ENCODE results near the gene DDX41.

Gene DDX41

DNA sequence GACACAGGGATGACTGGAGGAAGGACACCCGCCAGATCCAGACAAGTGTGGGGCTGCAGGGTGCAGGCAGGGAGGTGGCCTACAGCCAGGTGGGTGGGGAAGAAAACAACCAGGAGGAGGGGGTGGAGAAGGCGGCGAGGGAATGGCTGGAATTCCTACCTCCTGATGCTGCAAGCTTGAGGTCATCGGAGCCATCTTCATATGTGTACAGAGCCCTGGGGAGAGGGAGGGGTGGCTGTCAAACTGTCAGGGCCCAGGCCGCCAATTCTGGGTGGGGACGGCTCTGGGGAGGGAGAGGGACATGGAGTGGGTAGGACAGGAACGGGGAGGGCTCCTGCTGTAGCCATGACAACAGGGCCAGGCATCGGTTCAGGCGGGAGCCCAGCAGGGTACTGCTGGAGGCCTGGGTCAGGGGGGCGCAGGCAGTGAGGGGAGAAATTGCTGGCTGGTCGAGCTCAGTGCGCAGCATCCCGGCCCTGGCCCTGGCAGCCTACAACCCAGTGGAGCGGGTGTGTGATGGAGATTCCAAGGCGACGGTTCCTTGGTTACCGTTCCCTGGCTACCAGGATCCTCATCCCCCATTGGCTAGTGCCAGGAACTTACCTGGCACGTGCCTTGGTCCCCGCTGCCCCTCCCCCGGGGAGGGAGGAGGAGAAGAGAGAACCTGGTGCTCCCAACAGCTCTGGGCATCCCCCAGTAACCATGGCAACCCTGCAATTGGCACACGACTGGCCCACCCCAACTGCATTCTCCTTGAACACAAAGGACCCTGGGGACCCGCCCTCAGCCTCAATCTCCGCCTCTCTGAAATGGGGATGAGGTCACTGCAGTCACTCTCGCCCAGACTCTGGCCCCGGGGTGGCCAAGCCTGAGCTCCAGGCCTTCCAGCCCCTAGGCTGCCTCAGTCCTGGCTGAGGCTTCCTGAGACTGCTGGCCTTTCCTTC lies 47.8 kb downstream of the DDX41 start:
- no peak for DNase-seq (ENCODE audit: low read depth in 2 of 2)

DNA sequence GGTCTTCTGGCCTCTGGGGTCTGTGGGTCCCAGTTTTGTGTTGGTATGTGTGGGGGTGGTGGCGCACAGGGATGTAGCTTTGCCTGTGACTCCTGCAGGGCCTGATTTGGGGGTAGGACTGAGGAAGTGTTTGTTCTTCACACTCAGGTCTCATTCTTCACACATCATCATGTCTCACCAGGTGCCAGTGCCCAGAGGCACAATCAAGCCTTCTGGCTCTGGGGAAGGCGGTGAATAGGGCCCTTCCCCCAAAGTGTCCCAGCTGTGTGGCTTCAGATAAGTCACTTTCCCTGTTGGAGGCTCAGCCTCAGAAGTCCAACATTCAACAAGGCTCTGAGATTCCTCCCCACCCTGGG lies 48.5 kb downstream of the DDX41 start:
- DNase-seq (ENCODE audit: low read depth in 2 of 2): no peak

DNA sequence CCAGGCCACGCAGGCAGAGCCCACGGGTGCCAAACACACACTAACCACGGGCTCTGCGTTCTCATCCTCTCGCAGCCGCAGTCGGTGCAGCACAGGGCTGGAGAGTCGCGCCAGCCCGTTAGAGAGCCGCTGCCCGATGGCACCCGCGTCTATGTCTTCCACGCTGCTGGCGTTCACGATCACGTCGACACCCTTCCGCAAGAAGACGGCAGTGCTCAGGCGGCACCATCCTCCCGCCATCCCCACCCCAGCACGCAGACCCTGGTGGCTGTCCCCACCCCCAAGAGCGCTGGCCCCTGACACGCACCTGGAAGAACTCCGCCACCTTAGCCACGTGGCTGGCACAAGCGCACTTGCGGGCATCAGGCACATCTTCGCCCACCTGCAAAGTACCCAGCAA lies 49.3 kb downstream of the DDX41 start:
- no peak for DNase-seq (ENCODE audit: low read depth in 2 of 2)

DNA sequence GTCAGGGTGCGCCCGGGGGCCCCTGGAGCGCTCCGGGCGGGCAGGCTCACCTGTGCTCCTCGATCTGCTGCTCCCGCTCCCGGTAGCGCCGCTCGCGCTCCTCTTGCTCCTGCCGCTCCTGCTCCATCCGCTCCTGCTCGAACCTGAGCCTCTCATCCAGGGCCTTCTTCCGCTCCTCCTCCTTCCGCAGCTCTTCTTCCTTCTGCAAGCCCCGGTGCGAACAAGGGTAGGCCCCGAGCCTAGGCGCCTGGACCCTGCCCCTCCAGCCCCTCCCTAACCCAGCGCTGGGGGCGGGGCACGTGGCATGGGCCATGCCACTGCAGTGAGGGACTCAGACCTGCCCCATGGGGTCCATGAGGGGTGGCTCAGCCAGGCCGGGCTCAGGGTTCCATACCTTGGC lies 49.9 kb downstream of the DDX41 start:
- DNase-seq (ENCODE audit: low read depth in 2 of 2): no peak

DNA sequence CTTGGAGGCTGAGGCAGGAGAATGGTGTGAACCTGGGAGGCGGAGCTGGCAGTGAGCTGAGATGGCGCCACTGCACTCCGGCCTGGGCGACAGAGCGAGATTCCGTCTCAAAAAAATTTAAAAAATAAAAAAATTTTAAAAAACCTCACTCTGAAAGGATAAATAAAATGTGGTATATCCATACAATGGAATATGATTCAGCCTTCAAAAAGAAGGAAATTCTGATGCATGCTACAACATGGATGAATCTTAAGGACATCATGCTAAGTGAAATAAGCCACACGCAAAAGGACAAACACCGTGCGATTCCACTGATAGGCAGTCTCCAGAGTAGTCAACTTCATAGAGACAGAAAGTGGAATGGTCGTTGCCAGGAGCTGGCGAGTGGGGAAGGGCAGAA lies 51.7 kb downstream of the DDX41 start:
- no peak for DNase-seq (ENCODE audit: low read depth in 2 of 2)

- no peak for DNase-seq (ENCODE audit: low read depth in 2 of 2)
These were observed 54.6 kb downstream of the DDX41 start for GRCh38 chr5:177462021-177462670.

Measured in stimulated activated CD8-positive, alpha-beta memory T cell treated with anti-CD3 and anti-CD28 coated beads, Interleukin-7, amount 100 ng/mL, for 4 hours (primary cell).